ENCODE data around the gene ABLIM3.

The ABLIM3 gene

DNA sequence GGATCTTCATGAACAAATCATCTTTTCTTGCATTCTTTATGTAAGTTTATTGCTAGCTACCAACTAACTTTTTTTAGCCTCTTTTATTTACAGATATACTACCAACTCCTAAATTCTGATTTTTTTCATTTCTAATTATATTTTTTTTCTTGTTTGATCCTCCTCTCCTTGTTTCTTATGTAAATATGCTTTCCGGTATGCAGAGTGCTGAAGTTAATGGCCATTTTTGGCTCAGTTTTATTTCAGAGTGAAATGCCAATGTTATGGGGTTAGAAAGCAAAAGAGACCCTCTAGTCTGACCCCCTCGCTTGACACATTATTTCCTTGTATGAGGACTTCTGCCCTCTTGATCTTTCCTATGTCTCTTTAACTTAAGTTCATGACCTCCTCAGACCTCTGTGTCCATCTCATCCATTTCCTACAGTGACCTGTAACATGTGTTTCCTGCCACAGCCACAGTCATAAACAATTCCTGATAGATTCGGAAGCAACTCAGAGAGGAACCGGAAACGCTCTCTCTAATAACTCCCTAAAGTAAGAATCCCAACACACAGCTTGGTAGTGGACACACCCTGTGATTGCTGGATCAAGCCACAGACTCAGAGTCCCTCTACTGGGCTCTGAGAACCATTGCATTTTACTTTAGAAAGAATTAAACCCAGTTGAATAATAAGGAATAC, 87.5 kb downstream of the ABLIM3 start:
- Histone ChIP-seq H3K9me3 (ENCODE audit: low read length) (no peaks in the 10 kb centered on the region), H3K4me3 (ENCODE audit: low read length) (no peak overlapping the region), H3K36me3 (ENCODE audit: insufficient read depth, low read length) (no peaks in the 10 kb centered on the region), H3K27me3 (ENCODE audit: insufficient read depth, low read length) (no peaks in the 10 kb centered on the region), H3K4me1 (ENCODE audit: insufficient read depth, low read length) (no peaks in the 10 kb centered on the region), H2AFZ (ENCODE audit: low read depth, low read length) (no peak overlapping the region)

- Histone ChIP-seq H3K4me3 (ENCODE audit: low read length) (no peak overlapping the region), H3K9me3 (ENCODE audit: low read length) (no peaks in the 10 kb centered on the region), H3K27me3 (ENCODE audit: insufficient read depth, low read length) (no peaks in the 10 kb centered on the region), H3K4me1 (ENCODE audit: insufficient read depth, low read length) (no peaks in the 10 kb centered on the region), H3K36me3 (ENCODE audit: insufficient read depth, low read length) (no peaks in the 10 kb centered on the region), H2AFZ (ENCODE audit: low read depth, low read length) (no peak overlapping the region)
These were observed 88.1 kb downstream of the ABLIM3 start for GRCh38 chr5:149229298-149229937.

DNA sequence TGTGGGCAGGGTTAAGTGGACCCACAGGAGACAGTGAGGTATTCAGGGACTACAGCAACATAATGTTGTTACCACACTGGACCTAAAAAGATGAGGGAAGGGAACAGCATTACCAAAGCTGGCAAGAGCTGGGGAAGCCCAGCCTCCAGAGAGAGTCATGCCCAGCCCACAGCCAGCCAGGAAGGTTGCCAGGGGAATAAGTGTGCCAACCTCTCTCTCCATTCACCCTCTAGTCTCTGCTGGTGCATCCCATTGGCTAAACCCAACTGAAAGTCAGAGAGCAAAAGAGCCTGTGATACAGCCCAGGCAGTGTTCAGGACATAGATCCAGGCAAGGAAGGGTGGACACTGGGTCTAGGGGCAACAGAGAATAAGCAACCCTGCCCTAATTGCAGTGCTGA, 94.5 kb downstream of the ABLIM3 start:
- Histone ChIP-seq H3K27me3 (ENCODE audit: insufficient read depth, low read length) (peaks cover 5% of the 10 kb centered on the region), H2AFZ (ENCODE audit: low read depth, low read length) (no peak overlapping the region), H3K9me3 (ENCODE audit: low read length) (no peaks in the 10 kb centered on the region), H3K36me3 (ENCODE audit: insufficient read depth, low read length) (no peaks in the 10 kb centered on the region), H3K4me1 (ENCODE audit: insufficient read depth, low read length) (no peaks in the 10 kb centered on the region), H3K4me3 (ENCODE audit: low read length) (no peak overlapping the region)

DNA sequence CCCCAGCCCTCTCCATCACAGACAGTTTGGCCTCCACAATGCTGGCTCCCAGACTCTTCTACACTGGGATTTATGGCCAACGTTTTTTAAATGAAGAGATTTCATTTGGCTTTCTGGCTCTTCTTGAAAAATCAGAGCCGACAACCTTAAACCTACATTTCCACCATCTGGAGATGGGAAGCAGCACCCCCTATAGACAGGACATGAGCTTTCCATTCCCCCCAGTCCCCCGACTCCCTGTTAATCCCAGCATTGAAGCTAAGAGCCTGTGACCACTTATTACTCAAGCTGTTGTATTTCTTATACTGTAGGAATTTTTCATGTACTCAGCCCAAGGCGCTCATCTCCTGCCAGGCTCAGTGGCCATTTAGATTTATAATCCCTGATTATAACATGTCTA, 96.4 kb downstream of the ABLIM3 start:
- no peak overlapping the region for H2AFZ ChIP-seq (ENCODE audit: low read depth, low read length)
- no peaks in the 10 kb centered on the region for H3K36me3 ChIP-seq (ENCODE audit: insufficient read depth, low read length)
- no peak overlapping the region for H3K4me3 ChIP-seq (ENCODE audit: low read length)
- H3K9me3 ChIP-seq (ENCODE audit: low read length): no peaks in the 10 kb centered on the region
- H3K27me3 ChIP-seq (ENCODE audit: insufficient read depth, low read length): peaks cover 5% of the 10 kb centered on the region
- no peaks in the 10 kb centered on the region for H3K4me1 ChIP-seq (ENCODE audit: insufficient read depth, low read length)

- Histone ChIP-seq H2AFZ (ENCODE audit: low read depth, low read length) (no peak overlapping the region), H3K4me3 (ENCODE audit: low read length) (no peak overlapping the region), H3K27me3 (ENCODE audit: insufficient read depth, low read length) (peaks cover 5% of the 10 kb centered on the region), H3K4me1 (ENCODE audit: insufficient read depth, low read length) (no peaks in the 10 kb centered on the region), H3K36me3 (ENCODE audit: insufficient read depth, low read length) (no peaks in the 10 kb centered on the region), H3K9me3 (ENCODE audit: low read length) (no peaks in the 10 kb centered on the region)
These were observed 97.2 kb downstream of the ABLIM3 start for GRCh38 chr5:149238540-149238939.

GRCh38 chr5:149239917-149240316, 98.6 kb downstream of the ABLIM3 start:
- no peaks in the 10 kb centered on the region for H3K4me1 ChIP-seq (ENCODE audit: insufficient read depth, low read length)
- no peak overlapping the region for H2AFZ ChIP-seq (ENCODE audit: low read depth, low read length)
- H3K9me3 ChIP-seq (ENCODE audit: low read length): no peaks in the 10 kb centered on the region
- H3K4me3 ChIP-seq (ENCODE audit: low read length): no peak overlapping the region
- no peaks in the 10 kb centered on the region for H3K36me3 ChIP-seq (ENCODE audit: insufficient read depth, low read length)
- H3K27me3 ChIP-seq (ENCODE audit: insufficient read depth, low read length): peaks cover 5% of the 10 kb centered on the region

DNA sequence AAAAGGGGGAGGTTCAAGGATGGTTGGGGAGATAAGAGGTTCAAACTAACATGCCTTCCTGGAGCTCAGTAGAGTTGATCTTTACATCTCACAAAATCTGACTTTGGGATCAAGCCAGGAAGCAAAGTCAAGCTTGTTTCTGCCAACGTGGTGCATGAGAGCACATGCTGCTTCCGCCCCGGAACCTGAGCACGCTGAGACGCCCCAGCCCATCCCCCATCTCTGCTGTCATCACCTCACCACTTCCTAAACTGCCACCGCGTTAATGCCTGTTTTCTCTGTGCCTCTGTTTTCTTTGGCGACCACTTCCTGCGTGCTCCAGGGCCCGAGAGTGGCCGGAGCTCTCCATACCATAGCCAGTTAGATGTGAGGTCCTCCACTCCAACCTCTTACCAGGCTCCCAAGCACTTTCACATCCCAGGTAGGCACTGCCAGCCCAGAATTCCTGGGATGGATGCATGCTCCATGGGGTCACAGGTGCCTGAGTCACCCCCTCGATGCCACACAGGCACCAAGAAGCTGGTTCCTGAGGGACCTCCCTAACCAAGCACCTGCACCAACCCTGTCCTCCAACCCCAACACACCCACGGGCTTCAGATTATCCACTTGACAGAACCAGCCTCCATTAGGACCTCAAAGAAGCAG, 99.2 kb downstream of the ABLIM3 start:
- Histone ChIP-seq H2AFZ (ENCODE audit: low read depth, low read length) (no peak overlapping the region), H3K4me3 (ENCODE audit: low read length) (no peak overlapping the region), H3K27me3 (ENCODE audit: insufficient read depth, low read length) (peaks cover 5% of the 10 kb centered on the region), H3K36me3 (ENCODE audit: insufficient read depth, low read length) (no peaks in the 10 kb centered on the region), H3K4me1 (ENCODE audit: insufficient read depth, low read length) (no peaks in the 10 kb centered on the region), H3K9me3 (ENCODE audit: low read length) (no peaks in the 10 kb centered on the region)

DNA sequence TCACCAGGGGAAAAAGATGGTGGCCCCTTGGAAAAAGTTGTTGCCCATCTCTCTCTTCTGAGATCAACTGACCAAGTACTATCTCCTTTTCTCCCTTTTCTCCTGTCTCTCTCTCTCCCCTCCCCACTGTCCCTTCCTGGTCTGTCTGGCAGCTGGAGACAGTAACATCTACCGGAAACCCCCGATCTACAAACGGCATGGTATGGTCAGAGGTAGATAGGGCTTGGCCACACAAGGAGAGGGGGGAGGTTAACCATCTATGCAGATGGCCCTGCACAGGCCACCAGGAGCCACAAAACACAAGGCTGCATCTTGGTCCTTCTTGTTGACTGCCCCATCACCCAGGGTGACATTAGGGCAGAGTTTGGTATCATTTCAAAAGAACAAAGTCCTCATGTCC, 101.0 kb downstream of the ABLIM3 start:
- Histone ChIP-seq H3K4me3 (ENCODE audit: low read length) (no peak overlapping the region), H3K27me3 (ENCODE audit: insufficient read depth, low read length) (no peaks in the 10 kb centered on the region), H3K4me1 (ENCODE audit: insufficient read depth, low read length) (no peaks in the 10 kb centered on the region), H3K9me3 (ENCODE audit: low read length) (no peaks in the 10 kb centered on the region), H2AFZ (ENCODE audit: low read depth, low read length) (no peak overlapping the region), H3K36me3 (ENCODE audit: insufficient read depth, low read length) (no peaks in the 10 kb centered on the region)

GRCh38 chr5:149246906-149247305, 105.6 kb downstream of the ABLIM3 start:
- Histone ChIP-seq H3K4me1 (ENCODE audit: insufficient read depth, low read length) (no peaks in the 10 kb centered on the region), H3K9me3 (ENCODE audit: low read length) (no peaks in the 10 kb centered on the region), H3K4me3 (ENCODE audit: low read length) (no peak overlapping the region), H2AFZ (ENCODE audit: low read depth, low read length) (no peak overlapping the region), H3K36me3 (ENCODE audit: insufficient read depth, low read length) (no peaks in the 10 kb centered on the region), H3K27me3 (ENCODE audit: insufficient read depth, low read length) (no peaks in the 10 kb centered on the region)

GRCh38 chr5:149247726-149248125, 106.4 kb downstream of the ABLIM3 start:
- no peaks in the 10 kb centered on the region for H3K27me3 ChIP-seq (ENCODE audit: insufficient read depth, low read length)
- H2AFZ ChIP-seq (ENCODE audit: low read depth, low read length): no peak overlapping the region
- no peaks in the 10 kb centered on the region for H3K9me3 ChIP-seq (ENCODE audit: low read length)
- no peaks in the 10 kb centered on the region for H3K4me1 ChIP-seq (ENCODE audit: insufficient read depth, low read length)
- no peak overlapping the region for H3K4me3 ChIP-seq (ENCODE audit: low read length)
- H3K36me3 ChIP-seq (ENCODE audit: insufficient read depth, low read length): no peaks in the 10 kb centered on the region

DNA sequence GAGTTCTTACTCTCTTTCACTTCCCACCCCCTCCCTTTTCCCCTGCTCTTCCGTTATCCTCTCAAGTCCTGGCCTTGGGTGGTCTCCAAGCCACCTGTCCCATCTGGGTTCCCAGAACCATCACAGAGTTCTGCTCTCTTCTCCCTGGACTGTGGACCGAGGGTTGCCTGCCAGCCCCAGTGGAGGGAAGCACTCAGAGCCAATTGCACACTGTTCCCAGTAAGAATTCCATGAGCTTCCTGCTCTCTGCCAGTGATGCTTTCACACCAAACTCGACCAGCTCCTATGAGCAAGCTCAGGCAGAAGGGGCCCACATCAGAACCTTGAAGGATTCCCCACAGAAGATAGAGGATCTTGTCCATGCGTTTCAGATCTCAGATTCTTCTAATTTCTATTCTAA, 110.3 kb downstream of the ABLIM3 start:
- no peak overlapping the region for H2AFZ ChIP-seq (ENCODE audit: low read depth, low read length)
- no peaks in the 10 kb centered on the region for H3K4me1 ChIP-seq (ENCODE audit: insufficient read depth, low read length)
- no peaks in the 10 kb centered on the region for H3K36me3 ChIP-seq (ENCODE audit: insufficient read depth, low read length)
- H3K4me3 ChIP-seq (ENCODE audit: low read length): no peak overlapping the region
- no peaks in the 10 kb centered on the region for H3K27me3 ChIP-seq (ENCODE audit: insufficient read depth, low read length)
- no peaks in the 10 kb centered on the region for H3K9me3 ChIP-seq (ENCODE audit: low read length)

- no peaks in the 10 kb centered on the region for H3K4me1 ChIP-seq (ENCODE audit: insufficient read depth, low read length)
- H3K27me3 ChIP-seq (ENCODE audit: insufficient read depth, low read length): peaks cover 5% of the 10 kb centered on the region
- H3K36me3 ChIP-seq (ENCODE audit: insufficient read depth, low read length): no peaks in the 10 kb centered on the region
- H3K4me3 ChIP-seq (ENCODE audit: low read length): no peak overlapping the region
- H2AFZ ChIP-seq (ENCODE audit: low read depth, low read length): no peak overlapping the region
- H3K9me3 ChIP-seq (ENCODE audit: low read length): no peaks in the 10 kb centered on the region
These were observed 113.2 kb downstream of the ABLIM3 start for GRCh38 chr5:149254506-149254905.

- Histone ChIP-seq H3K27me3 (ENCODE audit: insufficient read depth, low read length) (peaks cover 5% of the 10 kb centered on the region), H3K4me3 (ENCODE audit: low read length) (no peak overlapping the region), H3K36me3 (ENCODE audit: insufficient read depth, low read length) (no peaks in the 10 kb centered on the region)
These were observed 115.2 kb downstream of the ABLIM3 start for GRCh38 chr5:149256451-149256850.

More at GRCh38 chr5:149256451-149256850, 115.2 kb downstream of the ABLIM3 start:
- Histone ChIP-seq H3K4me1 (ENCODE audit: insufficient read depth, low read length) (no peaks in the 10 kb centered on the region), H2AFZ (ENCODE audit: low read depth, low read length) (no peak overlapping the region), H3K9me3 (ENCODE audit: low read length) (no peaks in the 10 kb centered on the region)
